Pancreas (tissue), 10 donors: ENCODE results near the gene TMCO1. TPM values are rescaled to one million over a fixed set of nuclear protein-coding genes. Genes with fewer than 3 reads are reported as not detected.
"Not testable (repeated sequence)": the region's sequence is repeated elsewhere in the genome, so short reads cannot be mapped to it uniquely, and the experiment has no call there.

Experiments
- ATAC-seq, 4 donors: fragments of 200-7000 bp; cut with Tn5 transposase; one replicate each; pipeline versions ENCODE4 v1.8.0 to v1.9.1; 2020; ENCODE audit warnings: mild to moderate bottlenecking in 4 of 4, moderate library complexity in 4 of 4
- DNase-seq, 6 donors: peaks; one replicate each; pipeline ENCODE4 v3.0.0-alpha.2; 2020
- FAIRE-seq: peaks from 2 replicates; lab custom pipeline; 2012; peaks lifted over from hg19 to GRCh38; lab: Jason Lieb, UNC
- H3K27ac ChIP-seq, 4 donors: fragments of 200-600 bp; sonication (generic); 1 replicate in 3 of 4; 2 replicates in 1 of 4; pipeline versions ENCODE4 v1.5.0 to v1.8.0; 2020
- H3K27me3 ChIP-seq, 4 donors: fragments of 200-600 bp; one replicate each; pipeline ENCODE4 v1.8.0; 2021
- H3K36me3 ChIP-seq, 3 donors: fragments of 200-600 bp; sonication (generic) in 1 of 3; one replicate each; pipeline versions ENCODE4 v1.5.0 to v1.8.0; 2020 to 2021
- H3K4me1 ChIP-seq, 3 donors: fragments of 200-600 bp; one replicate each; pipeline ENCODE4 v1.8.0; 2021
- H3K4me3 ChIP-seq, 4 donors: fragments of 200-600 bp; sonication (generic) in 2 of 4; one replicate each; pipeline versions ENCODE4 v1.5.0 to v1.8.0; 2020 to 2021
- H3K9me3 ChIP-seq, 4 donors: fragments of 200-600 bp; one replicate each; pipeline ENCODE4 v1.8.0; 2021
- WGBS, 2 donors: extraction: QIAGEN DNeasy Blood & Tissue Kit; methylation state at CpG; one replicate each; pipeline ENCODE4 v1.1.7; 2013; 5-methylcytosine and 5-hydroxymethylcytosine counted together
- intact Hi-C, 3 donors: fragments of 100-400 bp; cut with DNase I; formaldehyde crosslinking; loops; one replicate each; pipeline versions ENCODE4 v1.11.1 to v1.14.2; 2022
- polyA plus RNA-seq, 2 donors: library from polyadenylated mRNA; stranded (reverse); fragments of 200-250 nt; gene quantifications; one replicate each; pipeline ENCODE4 v1.2.3, GENCODE V29; 2013
- total RNA-seq, 6 donors: library from RNA; stranded (reverse); fragmentation: NEBNext Ultra II Directional in 4 of 6; extraction: Animal tissue kit (Norgen Biotek cat#: 25700) in 4 of 6; gene quantifications; one replicate each; pipeline versions ENCODE4 v1.2.1 to v1.2.4, GENCODE V29; 2021 to 2023
- TF ChIP-seq, protein P1 (sequence below), 4 donors: fragments of 200-600 bp; sonication (generic) in 3 of 4; IDR thresholded peaks; one replicate each; pipeline versions ENCODE4 v1.5.0 to v1.8.0; 2021; ENCODE audit warnings: antibody characterized with exemption in 4 of 4
- donor health status: healthy with polysubstance abuse.
- donor health status: DM: no; HTN: no; CAD: no; lungs with moderate emphysema.
- donor health status: DM: no; HTN: no; CAD: no.
- donor health status: control.
- donor health status: control.
- donor health status: Bipolar disorder and iron deficiency.
- donor health status: DM: yes; HTN: yes; CAD: no.
- donor health status: DM: no; HTN: no; CAD: no.
- donor health status: DM: no; HTN: no; CAD: no.
- donor health status: DM: yes; HTN: yes; CAD: no.

Gene TMCO1
- total and polyA plus RNA-seq, 8 donors: 24.3 to 53.5 (median 43.4) TPM

GRCh38 chr1:165686121-165686970 is 82.3 kb downstream of the TMCO1 start:
- TF ChIP-seq, protein P1, sequence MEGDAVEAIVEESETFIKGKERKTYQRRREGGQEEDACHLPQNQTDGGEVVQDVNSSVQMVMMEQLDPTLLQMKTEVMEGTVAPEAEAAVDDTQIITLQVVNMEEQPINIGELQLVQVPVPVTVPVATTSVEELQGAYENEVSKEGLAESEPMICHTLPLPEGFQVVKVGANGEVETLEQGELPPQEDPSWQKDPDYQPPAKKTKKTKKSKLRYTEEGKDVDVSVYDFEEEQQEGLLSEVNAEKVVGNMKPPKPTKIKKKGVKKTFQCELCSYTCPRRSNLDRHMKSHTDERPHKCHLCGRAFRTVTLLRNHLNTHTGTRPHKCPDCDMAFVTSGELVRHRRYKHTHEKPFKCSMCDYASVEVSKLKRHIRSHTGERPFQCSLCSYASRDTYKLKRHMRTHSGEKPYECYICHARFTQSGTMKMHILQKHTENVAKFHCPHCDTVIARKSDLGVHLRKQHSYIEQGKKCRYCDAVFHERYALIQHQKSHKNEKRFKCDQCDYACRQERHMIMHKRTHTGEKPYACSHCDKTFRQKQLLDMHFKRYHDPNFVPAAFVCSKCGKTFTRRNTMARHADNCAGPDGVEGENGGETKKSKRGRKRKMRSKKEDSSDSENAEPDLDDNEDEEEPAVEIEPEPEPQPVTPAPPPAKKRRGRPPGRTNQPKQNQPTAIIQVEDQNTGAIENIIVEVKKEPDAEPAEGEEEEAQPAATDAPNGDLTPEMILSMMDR (IDR thresholded peaks at IDR 0.05): no peak
- ATAC-seq: peak in 1 of 4 donors; percentile 26

GRCh38 chr1:165683848-165684485 is 84.7 kb downstream of the TMCO1 start:
- Histone ChIP-seq H3K27me3 (no peaks in the 10 kb centered on the region), H3K27ac (no peak overlapping the region), H3K4me1 (peaks cover 0 to 2% (median 0%) of the 10 kb centered on the region in 3 donors), H3K36me3 (peaks cover 0 to 30% (median 0%) of the 10 kb centered on the region in 3 donors), H3K4me3 (no peak overlapping the region), H3K9me3 (no peaks in the 10 kb centered on the region)
- no peak for DNase-seq
- no peak for FAIRE-seq
- intact Hi-C loops: no loop called here
- 0 to 45% methylated on average over 1 of the region's 1 CpG for WGBS, 2 donors
- no peak for ATAC-seq
- TF ChIP-seq, protein P1 (IDR thresholded peaks at IDR 0.05): no peak

More at GRCh38 chr1:165686121-165686970, 82.3 kb downstream of the TMCO1 start:
- intact Hi-C loops: no loop called here
- no peak for DNase-seq
- WGBS, 2 donors: 86 to 89% methylated on average over 6 of the region's 6 CpGs
- H3K27ac ChIP-seq: no peak overlapping the region
- no peak overlapping the region for H3K4me3 ChIP-seq
- H3K4me1 ChIP-seq: peaks cover 0 to 2% (median 0%) of the 10 kb centered on the region in 3 donors
- FAIRE-seq: no peak
- H3K36me3 ChIP-seq: peaks cover 0 to 13% (median 0%) of the 10 kb centered on the region in 3 donors
- H3K27me3 ChIP-seq: no peaks in the 10 kb centered on the region
- H3K9me3 ChIP-seq: no peaks in the 10 kb centered on the region

GRCh38 chr1:165680773-165681172 is 87.9 kb downstream of the TMCO1 start:
- H3K27ac ChIP-seq, FAIRE-seq, ATAC-seq, H3K4me3 ChIP-seq, intact Hi-C loops, H3K27me3 ChIP-seq, H3K4me1 ChIP-seq, H3K9me3 ChIP-seq, DNase-seq: not testable (repeated sequence)
- peaks cover 0 to 41% (median 0%) of the 10 kb centered on the region in 3 donors for H3K36me3 ChIP-seq
- WGBS, 2 donors: 97 to 98% methylated on average over 4 of the region's 4 CpGs

GRCh38 chr1:165680303-165680702 is 88.4 kb downstream of the TMCO1 start:
- H3K4me1 ChIP-seq: peaks cover 0 to 2% (median 0%) of the 10 kb centered on the region in 3 donors
- H3K27ac ChIP-seq: no peak overlapping the region
- intact Hi-C loops: no loop called here
- ATAC-seq (no peak), FAIRE-seq (no peak), DNase-seq (no peak)
- no peaks in the 10 kb centered on the region for H3K27me3 ChIP-seq
- no peak overlapping the region for H3K4me3 ChIP-seq
- peaks cover 0 to 41% (median 0%) of the 10 kb centered on the region in 3 donors for H3K36me3 ChIP-seq
- whole genome bisulfite sequencing, 2 donors: 72 to 76% methylated on average over 2 of the region's 2 CpGs
- TF ChIP-seq, protein P1 (IDR thresholded peaks at IDR 0.05): no peak
- H3K9me3 ChIP-seq: no peaks in the 10 kb centered on the region

GRCh38 chr1:165679282-165680036 is 89.2 kb downstream of the TMCO1 start:
- Histone ChIP-seq H3K9me3 (no peaks in the 10 kb centered on the region), H3K4me1 (peaks cover 0 to under 1% (median 0%) of the 10 kb centered on the region in 3 donors), H3K4me3 (no peak overlapping the region), H3K27me3 (no peaks in the 10 kb centered on the region), H3K27ac (no peak overlapping the region), H3K36me3 (peaks cover 0 to 41% (median 0%) of the 10 kb centered on the region in 3 donors)
- DNase-seq (no peak), ATAC-seq (no peak), FAIRE-seq (no peak)
- intact Hi-C loops: no loop called here
- WGBS, 2 donors: 55 to 96% methylated on average over 1 of the region's 1 CpG
- TF ChIP-seq, protein P1 (IDR thresholded peaks at IDR 0.05): no peak
